K562 (cell line): ENCODE measurements around the gene CD3D. TPM values are rescaled to one million over a fixed set of nuclear protein-coding genes. Genes with fewer than 3 reads are reported as not detected.
A peak's percentile ranks its signal among the peaks of the same experiment; 100 is the strongest.

ENCODE experiments used
- ATAC-seq: fragments of 200-7000 bp; cut with Tn5 transposase; 3 replicates; pipeline ENCODE4 v1.9.1; 2020; ENCODE audit warnings: moderate library complexity
- BruUV-seq: library from RNA; stranded (reverse); fragments of 400-500 nt; replicated peaks from 2 replicates; lab custom pipeline; 2021; lab: Mats Ljungman, UMichigan
- CTCF ChIA-PET: fragments of 300-600 bp; formaldehyde crosslinking; extraction: SDS; loops from one replicate; lab custom pipeline; 2021; ENCODE audit warnings: low intra/inter-chr PET ratio; lab: Yijun Ruan, JAX
- POLR2A ChIA-PET: fragments of 300-600, 350-650 bp; sonication (Branson Sonifier 250); formaldehyde crosslinking; extraction: SDS; loops from one replicate; lab custom pipeline; 2021; ENCODE audit warnings: antibody characterized with exemption, inconsistent platforms; lab: Yijun Ruan, JAX
- DNase-seq, 4 experiments: peaks; one replicate each; pipeline versions ENCODE4 v3.0.0 to v3.0.0-alpha.2; 2011 to 2018; ENCODE audit warnings: low spot score in 3 of 4, mixed read lengths in 3 of 4; ENCODE audit errors: extremely low read depth in 1 of 4
- FAIRE-seq: peaks from 2 replicates; lab custom pipeline; 2011; peaks lifted over from hg19 to GRCh38; lab: Jason Lieb, UNC
- H2AFZ ChIP-seq: 2 replicates; pipeline ENCODE4 v1.6.0; 2011; ENCODE audit warnings: low read depth, low read length, control low read depth, inconsistent platforms
- H3K27ac ChIP-seq: fragments of 200-600 bp; 3 replicates; pipeline ENCODE4 v1.8.0; 2011; ENCODE audit warnings: low read depth, mild to moderate bottlenecking, control low read depth, inconsistent platforms, low read length, moderate library complexity, mixed read lengths; ENCODE audit errors: extremely low read depth
- H3K27me3 ChIP-seq, 2 experiments: fragments of 300-600 bp in 1 of 2; 2 replicates in 1 of 2; 3 replicates in 1 of 2; pipeline versions ENCODE4 v1.6.0 to v1.8.0; 2011; ENCODE audit warnings: inconsistent platforms in 2 of 2, low read length in 2 of 2, mild to moderate bottlenecking in 1 of 2, mixed read lengths in 1 of 2, moderate library complexity in 1 of 2; ENCODE audit not compliant: control insufficient read depth in 2 of 2, insufficient read depth in 2 of 2
- H3K36me3 ChIP-seq: fragments of 300-600 bp; 3 replicates; pipeline ENCODE4 v1.8.0; 2011; ENCODE audit warnings: mild to moderate bottlenecking, low read length, inconsistent platforms; ENCODE audit not compliant: control insufficient read depth, insufficient read depth
- H3K4me1 ChIP-seq, 2 experiments: fragments of 200-600 bp in 1 of 2; replicated peaks in 1 of 2; 2 replicates in 1 of 2; 3 replicates in 1 of 2; pipeline versions ENCODE4 v1.5.1 to v1.8.0; 2011; ENCODE audit warnings: inconsistent platforms in 2 of 2, low read length in 2 of 2, mild to moderate bottlenecking in 1 of 2, mixed read lengths in 1 of 2, moderate library complexity in 1 of 2; ENCODE audit not compliant: control insufficient read depth in 2 of 2, insufficient read depth in 2 of 2
- H3K4me2 ChIP-seq: 2 replicates; pipeline ENCODE4 v1.6.1; 2011; ENCODE audit warnings: low read length, control low read depth, inconsistent platforms, mixed read lengths; ENCODE audit not compliant: insufficient read depth
- H3K4me3 ChIP-seq: fragments of 200-600 bp; sonication (generic), shearing (Covaris generic); 2 replicates; pipeline ENCODE4 v1.5.1; 2016; ENCODE audit warnings: control low read depth, inconsistent platforms
- H3K79me2 ChIP-seq: fragments of 200-600 bp; 3 replicates; pipeline ENCODE4 v1.8.0; 2011; ENCODE audit warnings: low read length, inconsistent platforms; ENCODE audit not compliant: control insufficient read depth, insufficient read depth
- H3K9ac ChIP-seq, 2 experiments: 2 replicates each; pipeline versions ENCODE4 v1.6.0 to v1.6.1; 2011; ENCODE audit warnings: low read depth in 2 of 2, low read length in 2 of 2, control low read depth in 1 of 2, inconsistent platforms in 1 of 2, mild to moderate bottlenecking in 1 of 2, mixed read lengths in 1 of 2; ENCODE audit not compliant: insufficient read depth in 1 of 2
- H3K9me1 ChIP-seq: one replicate; pipeline ENCODE4 v1.6.0; 2011; ENCODE audit warnings: inconsistent platforms, mild to moderate bottlenecking, low read length, moderate library complexity; ENCODE audit not compliant: control insufficient read depth, insufficient read depth
- H3K9me3 ChIP-seq: replicated peaks from 2 replicates; pipeline ENCODE4 v1.5.1; 2011; ENCODE audit warnings: low read depth, low read length, inconsistent platforms; ENCODE audit not compliant: control insufficient read depth, insufficient read depth
- H4K20me1 ChIP-seq: replicated peaks from 2 replicates; pipeline ENCODE4 v1.6.1; 2011; ENCODE audit warnings: low read length, inconsistent platforms, mixed read lengths; ENCODE audit not compliant: control insufficient read depth, insufficient read depth
- FOXM1 ChIP-seq, 2 experiments: fragments of 450-650 bp in 1 of 2; sonication (generic) in 1 of 2; formaldehyde crosslinking in 1 of 2; IDR thresholded peaks; 2 replicates each; pipeline versions ENCODE4 v1.6.1 to v1.9.0; 2017 to 2022; ENCODE audit warnings: low read depth in 2 of 2, mild to moderate bottlenecking in 2 of 2, missing genetic modification reagents in 1 of 2, moderate library complexity in 1 of 2
- HLTF ChIP-seq: fragments of 450-650 bp; IDR thresholded peaks from 2 replicates; pipeline ENCODE4 v1.6.1; 2016
- SAFB2 ChIP-seq: fragments of 200-400 bp; formaldehyde crosslinking; IDR thresholded peaks from 2 replicates; pipeline ENCODE4 v1.6.1; 2018; ENCODE audit warnings: borderline replicate concordance, low read length, low read depth, moderate library complexity; ENCODE audit not compliant: severe bottlenecking
- SETDB1 ChIP-seq: IDR thresholded peaks from one replicate; pipeline ENCODE4 v1.6.1; 2012; ENCODE audit warnings: low read length, control low read depth, inconsistent platforms
- TBP ChIP-seq: optimal IDR thresholded peaks from 2 replicates; pipeline ENCODE3; 2011; ENCODE audit warnings: low read depth, low read length, improper control_type of control experiment
- TEAD4 ChIP-seq, 2 experiments: sonication (generic) in 1 of 2; formaldehyde crosslinking in 1 of 2; IDR thresholded peaks; 2 replicates each; pipeline versions ENCODE4 v1.6.1 to v1.8.0; 2012 to 2022; ENCODE audit warnings: borderline replicate concordance in 1 of 2, inconsistent platforms in 1 of 2, low read length in 1 of 2, mild to moderate bottlenecking in 1 of 2, missing genetic modification reagents in 1 of 2
- ZNF3 ChIP-seq: fragments of 250-450 bp; sonication (Bioruptor Pico); IDR thresholded peaks from 2 replicates; pipeline ENCODE4 v1.5.0; 2021; ENCODE audit warnings: mild to moderate bottlenecking, moderate library complexity
- WGBS: fragments of 100-300 bp; shearing (Covaris generic); methylation state at CpG from one replicate; pipeline ENCODE4 v1.1.6; 2016; ENCODE audit warnings: low coverage, mixed read lengths; ENCODE audit not compliant: insufficient coverage; ENCODE audit errors: missing lambda C conversion rate; 5-methylcytosine and 5-hydroxymethylcytosine counted together
- in situ Hi-C: fragments of 300-500 bp; cut with MboI; formaldehyde crosslinking; loops from 4 replicates; pipeline ENCODE4 v1.15.0; 2018; ENCODE audit warnings: inconsistent platforms, mixed read lengths
- intact Hi-C: fragments of 100-400 bp; cut with micrococcal nuclease; formaldehyde crosslinking; loops from 2 replicates; pipeline ENCODE4 v1.14.2; 2022
- polyA plus RNA-seq, 8 experiments: library from polyadenylated mRNA; depleted of rRNA in 4 of 8; stranded (reverse) in 5 of 8; unstranded in 3 of 8; fragments of >200 nt; fragmentation: Nextera tagmentation in 2 of 8; fragmentation: Illumina TruSeq in 1 of 8; extraction: Ambion mirVana in 2 of 8; extraction: Trizol in 1 of 8; gene quantifications; 2 replicates each; pipeline versions ENCODE4 v1.2.1 to v1.2.3, GENCODE V29; 2011 to 2014; ENCODE audit warnings: inconsistent platforms in 1 of 8, missing spikeins in 1 of 8
- total RNA-seq, 7 experiments: library from RNA; depleted of rRNA in 6 of 7; stranded (reverse); fragments of >200 nt in 6 of 7; fragmentation: Illumina TruSeq in 2 of 7; extraction: Trizol in 2 of 7; gene quantifications; 2 replicates each; pipeline versions ENCODE4 v1.2.1 to v1.2.3, GENCODE V29; 2011 to 2021; ENCODE audit warnings: low replicate concordance in 1 of 7
- TF ChIP-seq, protein P1 (sequence below), 2 experiments: fragments of 450-650 bp in 1 of 2; sonication (generic) in 1 of 2; formaldehyde crosslinking in 1 of 2; IDR thresholded peaks; 2 replicates each; pipeline versions ENCODE4 v1.7.1 to v1.9.0; 2016 to 2022; ENCODE audit warnings: inconsistent platforms in 1 of 2, mild to moderate bottlenecking in 1 of 2, missing genetic modification reagents in 1 of 2

CD3D gene
- total and polyA plus RNA-seq, 9 of the 15 experiments (the other 6 are each of a cell fraction or from before 2014, with no cell fraction given), result 36.2 to 238 (median 67.1) TPM

- Histone ChIP-seq H3K4me3 (no peak overlapping the region), H3K36me3 (no peaks in the 10 kb centered on the region), H3K27ac (no peak overlapping the region), H3K4me1 (peaks cover 12 to 48% of the 10 kb centered on the region in 2 experiments), H3K27me3 (no peaks in the 10 kb centered on the region)
- no peak for FAIRE-seq
- no peak for ATAC-seq
- intact Hi-C loops, result no loop called here
- POLR2A ChIA-PET, result interaction anchor here (0.7 kb wide), 1 partner anchor 8 kb away, joined by 3 read pairs; no protein-coding TSS in a partner anchor
- TF ChIP-seq ZNF3 (CRISPR knock-in tag), result no peak
- TF ChIP-seq, protein P1, sequence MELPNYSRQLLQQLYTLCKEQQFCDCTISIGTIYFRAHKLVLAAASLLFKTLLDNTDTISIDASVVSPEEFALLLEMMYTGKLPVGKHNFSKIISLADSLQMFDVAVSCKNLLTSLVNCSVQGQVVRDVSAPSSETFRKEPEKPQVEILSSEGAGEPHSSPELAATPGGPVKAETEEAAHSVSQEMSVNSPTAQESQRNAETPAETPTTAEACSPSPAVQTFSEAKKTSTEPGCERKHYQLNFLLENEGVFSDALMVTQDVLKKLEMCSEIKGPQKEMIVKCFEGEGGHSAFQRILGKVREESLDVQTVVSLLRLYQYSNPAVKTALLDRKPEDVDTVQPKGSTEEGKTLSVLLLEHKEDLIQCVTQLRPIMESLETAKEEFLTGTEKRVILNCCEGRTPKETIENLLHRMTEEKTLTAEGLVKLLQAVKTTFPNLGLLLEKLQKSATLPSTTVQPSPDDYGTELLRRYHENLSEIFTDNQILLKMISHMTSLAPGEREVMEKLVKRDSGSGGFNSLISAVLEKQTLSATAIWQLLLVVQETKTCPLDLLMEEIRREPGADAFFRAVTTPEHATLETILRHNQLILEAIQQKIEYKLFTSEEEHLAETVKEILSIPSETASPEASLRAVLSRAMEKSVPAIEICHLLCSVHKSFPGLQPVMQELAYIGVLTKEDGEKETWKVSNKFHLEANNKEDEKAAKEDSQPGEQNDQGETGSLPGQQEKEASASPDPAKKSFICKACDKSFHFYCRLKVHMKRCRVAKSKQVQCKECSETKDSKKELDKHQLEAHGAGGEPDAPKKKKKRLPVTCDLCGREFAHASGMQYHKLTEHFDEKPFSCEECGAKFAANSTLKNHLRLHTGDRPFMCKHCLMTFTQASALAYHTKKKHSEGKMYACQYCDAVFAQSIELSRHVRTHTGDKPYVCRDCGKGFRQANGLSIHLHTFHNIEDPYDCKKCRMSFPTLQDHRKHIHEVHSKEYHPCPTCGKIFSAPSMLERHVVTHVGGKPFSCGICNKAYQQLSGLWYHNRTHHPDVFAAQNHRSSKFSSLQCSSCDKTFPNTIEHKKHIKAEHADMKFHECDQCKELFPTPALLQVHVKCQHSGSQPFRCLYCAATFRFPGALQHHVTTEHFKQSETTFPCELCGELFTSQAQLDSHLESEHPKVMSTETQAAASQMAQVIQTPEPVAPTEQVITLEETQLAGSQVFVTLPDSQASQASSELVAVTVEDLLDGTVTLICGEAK (IDR thresholded peaks at IDR 0.05), result no peak
- TF ChIP-seq, protein P1 (CRISPR knock-in tag; IDR thresholded peaks at IDR 0.05), result no peak
- no peak for TF ChIP-seq FOXM1 (IDR thresholded peaks at IDR 0.05; ENCODE audit: low read depth)
- TF ChIP-seq FOXM1 (CRISPR knock-in tag; IDR thresholded peaks at IDR 0.05; ENCODE audit: low read depth), result no peak
- TF ChIP-seq TBP, result no peak
- no peak for TF ChIP-seq TEAD4 (IDR thresholded peaks at IDR 0.05; ENCODE audit: low read length)
- TF ChIP-seq TEAD4 (CRISPR knock-in tag; IDR thresholded peaks at IDR 0.05; ENCODE audit: borderline replicate concordance), result no peak
- no peak for TF ChIP-seq SAFB2
- no peak for TF ChIP-seq HLTF
- no peak for TF ChIP-seq SETDB1
- TF ChIP-seq, all 486 proteins: peak for 0
- H4K20me1 ChIP-seq, result no peaks in the 10 kb centered on the region
- CTCF ChIA-PET, result no interaction called here
- H3K9ac ChIP-seq, result no peak overlapping the region
- 65% methylated on average over 3 of the region's 3 CpGs for WGBS
- no peaks in the 10 kb centered on the region for H3K9me1 ChIP-seq
- in situ Hi-C loops, result no loop called here
- no peaks in the 10 kb centered on the region for H3K9me3 ChIP-seq
- BruUV-seq, result no TSS peak
- H2AFZ ChIP-seq, result no peak overlapping the region
- H3K4me2 ChIP-seq, result 0 out of 2 replicates have a peak overlapping the region, but pooled peaks have one; percentile 53
- peaks cover 8% of the 10 kb centered on the region; the same call in 2 of the 3 replicates for H3K79me2 ChIP-seq
- DNase-seq, result no peak
Measured at GRCh38 chr11:118340449-118340848, 2.1 kb downstream of the CD3D start.
